Naive thymus-derived CD4-positive, alpha-beta T cell (primary cell): ENCODE data around the gene COL6A2. TPM values are rescaled to one million over a fixed set of nuclear protein-coding genes. Genes with fewer than 3 reads are reported as not detected.
"Not testable (repeated sequence)": the region's sequence is repeated elsewhere in the genome, so short reads cannot be mapped to it uniquely, and the experiment has no call there.

Source experiments
- ATAC-seq: fragments of 150-1000 bp; cut with Tn5 transposase; 2 replicates; pipeline ENCODE4 v1.10.0; 2021; ENCODE audit warnings: mild to moderate bottlenecking, moderate library complexity
- CTCF ChIA-PET: fragments of 350-600 bp; sonication (Branson Sonifier 250); formaldehyde crosslinking; loops from one replicate; lab custom pipeline; 2021; ENCODE audit warnings: antibody characterized with exemption; lab: Charles Lee
- POLR2A ChIA-PET: fragments of 350-600 bp; sonication (Branson Sonifier 250); formaldehyde crosslinking; loops from one replicate; lab custom pipeline; 2021; ENCODE audit warnings: antibody characterized with exemption, inconsistent platforms; lab: Charles Lee
- DNase-seq, 9 donors: peaks; one replicate each; pipeline versions ENCODE4 v3.0.0 to v3.0.0-alpha.2; 2020 to 2022; ENCODE audit warnings: mixed read lengths in 1 of 9
- H3K27ac ChIP-seq: one replicate; pipeline ENCODE4 v1.7.0; 2013; ENCODE audit warnings: mild to moderate bottlenecking, low read depth, low read length, moderate library complexity
- H3K27me3 ChIP-seq, 2 donors: one replicate each; pipeline ENCODE4 v1.7.0; 2013; ENCODE audit warnings: low read length in 2 of 2, mild to moderate bottlenecking in 2 of 2, moderate library complexity in 2 of 2; ENCODE audit not compliant: control insufficient read depth in 2 of 2, insufficient read depth in 2 of 2
- H3K36me3 ChIP-seq, 3 experiments: 1 replicate in 2 of 3; 2 replicates in 1 of 3; pipeline ENCODE4 v1.7.0; 2013; ENCODE audit warnings: low read length in 3 of 3, mild to moderate bottlenecking in 3 of 3, moderate library complexity in 1 of 3; ENCODE audit not compliant: insufficient read depth in 3 of 3, control insufficient read depth in 2 of 3
- H3K4me1 ChIP-seq, 2 donors: one replicate each; pipeline ENCODE4 v1.7.0; 2013; ENCODE audit warnings: low read length in 2 of 2, mild to moderate bottlenecking in 2 of 2, moderate library complexity in 1 of 2; ENCODE audit not compliant: control insufficient read depth in 2 of 2, insufficient read depth in 2 of 2
- H3K4me3 ChIP-seq: 2 replicates; pipeline ENCODE4 v1.7.0; 2013; ENCODE audit warnings: mild to moderate bottlenecking, low read length
- H3K9me3 ChIP-seq, 3 experiments: 1 replicate in 2 of 3; 2 replicates in 1 of 3; pipeline ENCODE4 v1.7.0; 2013; ENCODE audit warnings: low read length in 3 of 3; ENCODE audit not compliant: control insufficient read depth in 2 of 3
- H3K27ac Mint-ChIP-seq, 9 donors: one replicate each; pipeline ENCODE4 v1.8.0; 2020 to 2022; ENCODE audit warnings: mixed read lengths in 9 of 9, mild to moderate bottlenecking in 8 of 9, moderate library complexity in 5 of 9, inconsistent platforms in 2 of 9
- H3K27me3 Mint-ChIP-seq, 5 donors: one replicate each; pipeline ENCODE4 v1.8.0; 2021 to 2022; ENCODE audit warnings: mixed read lengths in 5 of 5, mild to moderate bottlenecking in 1 of 5
- H3K36me3 Mint-ChIP-seq, 5 donors: one replicate each; pipeline ENCODE4 v1.8.0; 2020 to 2022; ENCODE audit warnings: mixed read lengths in 5 of 5, mild to moderate bottlenecking in 3 of 5, inconsistent platforms in 1 of 5
- H3K4me1 Mint-ChIP-seq, 7 donors: one replicate each; pipeline ENCODE4 v1.8.0; 2020 to 2022; ENCODE audit warnings: mixed read lengths in 7 of 7, mild to moderate bottlenecking in 3 of 7, inconsistent platforms in 1 of 7
- H3K4me3 Mint-ChIP-seq, 10 donors: one replicate each; pipeline ENCODE4 v1.8.0; 2020 to 2022; ENCODE audit warnings: mild to moderate bottlenecking in 10 of 10, mixed read lengths in 10 of 10, moderate library complexity in 6 of 10, inconsistent platforms in 2 of 10
- H3K9me3 Mint-ChIP-seq, 11 donors: one replicate each; pipeline ENCODE4 v1.8.0; 2020 to 2022; ENCODE audit warnings: mixed read lengths in 11 of 11, mild to moderate bottlenecking in 4 of 11, inconsistent platforms in 1 of 11, moderate library complexity in 1 of 11
- intact Hi-C, 2 donors: fragments of 100-400 bp; cut with micrococcal nuclease; formaldehyde crosslinking; loops; one replicate each; pipeline ENCODE4 v1.15.1; 2023
- polyA plus RNA-seq, 2 donors: library from polyadenylated mRNA; unstranded; fragments of 300-500 nt; fragmentation: Illumina TruSeq; gene quantifications; one replicate each; pipeline ENCODE4 v1.2.3, GENCODE V29; 2021
- total RNA-seq, 6 experiments: library from RNA in 5 of 6; stranded (reverse) in 5 of 6; gene quantifications; 1 replicate in 5 of 6; 2 replicates in 1 of 6; pipeline ENCODE4 v1.2.3 and lab custom pipeline; 2021 to 2026

The COL6A2 gene
- total and polyA plus RNA-seq, 7 experiments from 2014 or later: 1.7 to 47.7 (median 33.3) TPM

DNA sequence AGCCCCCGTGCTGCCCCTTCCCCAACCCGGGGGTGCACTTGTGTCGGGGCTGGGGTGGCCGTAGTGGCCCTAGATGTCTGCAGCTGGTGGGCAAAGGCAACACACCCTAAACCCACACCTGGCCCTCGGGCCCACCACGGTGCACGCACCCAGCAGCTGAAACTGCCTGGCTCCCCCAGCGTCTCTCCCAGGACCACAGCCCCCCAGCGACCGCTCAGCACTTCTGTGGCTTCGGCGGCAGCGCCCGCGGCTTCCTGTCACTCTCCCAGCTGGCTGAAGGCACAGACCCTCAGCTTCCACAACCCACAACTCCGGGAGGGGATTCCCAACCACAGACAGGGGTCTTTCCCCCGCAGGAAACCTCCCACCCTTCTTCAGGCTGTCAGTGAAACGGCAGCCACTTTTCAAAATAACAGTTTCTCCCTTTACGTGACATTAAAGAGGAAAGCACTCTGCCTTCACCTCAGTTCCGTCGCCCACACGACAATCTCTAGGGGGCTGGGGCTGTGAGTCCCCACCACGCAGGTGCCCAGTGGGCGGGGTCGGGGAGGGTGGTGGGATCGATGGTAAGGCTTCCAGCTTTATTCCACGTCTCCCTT lies 40.7 kb upstream of the COL6A2 start:
- ChIA-PET POLR2A (no interaction called here), CTCF (no interaction called here)
- peaks cover 10 to 39% (median 26%) of the 10 kb centered on the region in 5 donors for H3K27me3 Mint-ChIP-seq
- DNase-seq (peak in 2 of 9 donors; percentile 5 to 7), ATAC-seq (peak; percentile 28)
- Histone ChIP-seq H3K4me1 (peaks cover 7 to 11% of the 10 kb centered on the region in 2 donors), H3K27ac (no peak overlapping the region), H3K36me3 (no peaks in the 10 kb centered on the region), H3K9me3 (peaks cover 0 to 4% (median 0%) of the 10 kb centered on the region in 3 experiments), H3K4me3 (no peak overlapping the region), H3K27me3 (peaks cover 0 to 5% of the 10 kb centered on the region in 2 donors)
- H3K9me3 Mint-ChIP-seq: peaks cover 0 to 16% (median 6%) of the 10 kb centered on the region in 11 donors
- peaks cover 0 to 3% (median 0%) of the 10 kb centered on the region in 5 donors for H3K36me3 Mint-ChIP-seq
- peak overlapping the region in 9 of 10 donors; percentile 30 to 83 (median 72) for H3K4me3 Mint-ChIP-seq
- intact Hi-C loops: no loop called here
- peak overlapping the region in 4 of 9 donors; percentile 13 to 75 (median 43) for H3K27ac Mint-ChIP-seq
- H3K4me1 Mint-ChIP-seq: peaks cover 5 to 20% (median 14%) of the 10 kb centered on the region in 7 donors

DNA sequence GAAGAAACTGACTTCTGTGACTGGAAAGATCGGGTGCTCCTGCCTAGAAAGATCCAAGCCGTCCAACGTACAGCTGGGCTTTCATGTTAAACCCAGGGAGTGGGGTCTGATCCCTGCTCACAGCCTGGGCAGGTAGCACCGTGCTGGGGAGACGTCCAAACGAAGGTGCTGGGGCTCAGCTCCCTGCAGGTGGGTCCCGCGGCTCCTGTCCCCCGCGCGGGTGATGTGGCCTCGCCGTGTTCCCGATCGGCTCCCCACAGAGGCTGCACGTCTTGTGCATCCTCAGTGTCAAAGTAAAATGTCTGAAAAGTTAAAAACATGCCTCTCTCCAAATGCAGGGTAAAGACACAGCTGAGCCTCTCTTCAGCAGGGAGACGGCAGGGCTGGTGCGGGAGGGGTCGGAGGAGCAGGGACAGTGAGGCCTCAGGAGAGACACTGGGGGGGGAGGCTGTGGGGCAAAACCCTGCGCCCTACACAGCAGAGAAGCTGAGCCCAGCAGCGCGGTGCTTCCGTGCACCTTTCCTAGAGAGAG lies 40.1 kb upstream of the COL6A2 start:
- peak in 1 of 9 donors; percentile 3 for DNase-seq
- intact Hi-C loops: no loop called here
- no peak for ATAC-seq
- Histone ChIP-seq H3K27me3 (peaks cover 0 to 5% of the 10 kb centered on the region in 2 donors), H3K4me3 (no peak overlapping the region), H3K4me1 (peaks cover 7 to 11% of the 10 kb centered on the region in 2 donors), H3K27ac (no peak overlapping the region), H3K36me3 (no peaks in the 10 kb centered on the region), H3K9me3 (peaks cover 0 to 4% (median 0%) of the 10 kb centered on the region in 3 experiments)
- Mint-ChIP-seq H3K9me3 (peaks cover 0 to 21% (median 6%) of the 10 kb centered on the region in 11 donors), H3K4me1 (peaks cover 5 to 20% (median 14%) of the 10 kb centered on the region in 7 donors), H3K27me3 (peaks cover 14 to 45% (median 31%) of the 10 kb centered on the region in 5 donors), H3K36me3 (peaks cover 0 to 5% (median 0%) of the 10 kb centered on the region in 5 donors), H3K27ac (peak overlapping the region in 1 of 9 donors; percentile 13), H3K4me3 (peak overlapping the region in 8 of 10 donors; percentile 30 to 75 (median 71))
- CTCF ChIA-PET: no interaction called here
- POLR2A ChIA-PET: no interaction called here

DNA sequence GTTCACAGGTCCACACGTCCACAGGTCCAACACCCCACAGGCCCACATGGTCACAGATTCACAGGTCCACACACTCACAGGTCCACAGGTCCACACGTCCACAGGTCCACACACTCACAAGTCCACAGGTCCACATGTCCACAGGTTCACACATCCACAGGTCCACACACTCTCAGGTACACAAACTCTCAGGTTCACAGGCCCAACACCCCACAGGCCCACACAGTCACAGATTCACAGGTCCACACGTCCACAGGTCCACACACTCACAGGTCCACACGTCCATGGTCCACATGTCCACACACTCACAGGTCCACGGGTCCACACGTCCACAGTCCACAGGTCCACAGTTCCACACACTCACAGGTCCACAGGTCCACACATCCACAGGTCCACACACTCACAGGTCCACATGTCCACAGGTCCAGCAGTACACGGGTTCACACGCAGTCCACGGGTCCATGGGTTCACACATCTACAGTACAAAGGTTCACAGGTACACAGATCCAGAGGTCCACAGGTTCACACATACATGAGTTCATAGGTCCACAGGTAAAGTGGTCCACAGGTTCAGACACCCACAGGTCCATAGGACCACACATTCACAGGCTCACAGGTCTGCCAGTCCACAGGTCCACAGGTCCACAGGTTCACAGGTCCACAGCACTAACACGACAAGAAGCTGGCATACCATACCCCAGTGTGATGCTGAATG lies 39.3 kb upstream of the COL6A2 start:
- intact Hi-C loops: no loop called here
- Mint-ChIP-seq H3K9me3 (peaks cover 0 to 21% (median 6%) of the 10 kb centered on the region in 11 donors), H3K27me3 (peaks cover 14 to 51% (median 36%) of the 10 kb centered on the region in 5 donors), H3K36me3 (peaks cover 0 to 5% (median 0%) of the 10 kb centered on the region in 5 donors), H3K27ac (peak overlapping the region in 3 of 9 donors; percentile 25 to 55 (median 32)), H3K4me1 (peaks cover 5 to 20% (median 14%) of the 10 kb centered on the region in 7 donors), H3K4me3 (peak overlapping the region in 4 of 10 donors; percentile 21 to 72 (median 66))
- DNase-seq (no peak), ATAC-seq (no peak)
- peaks cover 0 to 5% of the 10 kb centered on the region in 2 donors for H3K27me3 ChIP-seq
- H3K4me3 ChIP-seq: no peak overlapping the region
- H3K4me1 ChIP-seq: peaks cover 7 to 11% of the 10 kb centered on the region in 2 donors
- ChIA-PET CTCF (no interaction called here), POLR2A (no interaction called here)
- no peak overlapping the region for H3K27ac ChIP-seq
- H3K9me3 ChIP-seq: peaks cover 0 to 4% (median 0%) of the 10 kb centered on the region in 3 experiments
- H3K36me3 ChIP-seq: no peaks in the 10 kb centered on the region

DNA sequence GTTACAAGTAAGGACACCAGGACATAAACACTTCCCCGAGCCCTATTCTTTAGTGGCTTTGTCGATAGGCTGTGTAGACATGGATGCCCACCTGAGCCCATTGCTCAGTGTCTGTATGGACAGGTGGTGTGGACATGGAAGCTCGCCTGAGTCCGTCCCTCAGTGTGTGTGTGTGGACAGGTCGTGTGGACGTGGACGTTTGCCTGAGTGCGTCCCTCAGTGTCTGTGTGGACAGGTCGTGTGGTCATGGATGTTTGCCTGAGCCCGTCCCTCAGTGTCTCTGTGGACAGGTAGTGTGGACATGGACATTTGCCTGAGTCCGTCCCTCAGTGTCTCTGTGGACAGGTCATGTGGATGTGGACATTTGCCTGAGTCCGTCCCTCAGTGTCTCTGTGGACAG lies 38.7 kb upstream of the COL6A2 start:
- H3K4me1 ChIP-seq: peaks cover 7 to 11% of the 10 kb centered on the region in 2 donors
- Mint-ChIP-seq H3K4me3 (no peak overlapping the region), H3K27ac (peak overlapping the region in 1 of 9 donors; percentile 10), H3K9me3 (peaks cover 0 to 21% (median 6%) of the 10 kb centered on the region in 11 donors), H3K36me3 (peaks cover 0 to 5% (median 0%) of the 10 kb centered on the region in 5 donors), H3K4me1 (peaks cover 5 to 20% (median 14%) of the 10 kb centered on the region in 7 donors), H3K27me3 (peaks cover 14 to 53% (median 37%) of the 10 kb centered on the region in 5 donors)
- no peak overlapping the region for H3K4me3 ChIP-seq
- no peak overlapping the region for H3K27ac ChIP-seq
- ATAC-seq (no peak), DNase-seq (peak in 1 of 9 donors; percentile 2)
- H3K27me3 ChIP-seq: peaks cover 0 to 5% of the 10 kb centered on the region in 2 donors
- peaks cover 0 to 4% (median 0%) of the 10 kb centered on the region in 3 experiments for H3K9me3 ChIP-seq
- intact Hi-C loops: no loop called here
- H3K36me3 ChIP-seq: no peaks in the 10 kb centered on the region
- ChIA-PET CTCF (no interaction called here), POLR2A (no interaction called here)

DNA sequence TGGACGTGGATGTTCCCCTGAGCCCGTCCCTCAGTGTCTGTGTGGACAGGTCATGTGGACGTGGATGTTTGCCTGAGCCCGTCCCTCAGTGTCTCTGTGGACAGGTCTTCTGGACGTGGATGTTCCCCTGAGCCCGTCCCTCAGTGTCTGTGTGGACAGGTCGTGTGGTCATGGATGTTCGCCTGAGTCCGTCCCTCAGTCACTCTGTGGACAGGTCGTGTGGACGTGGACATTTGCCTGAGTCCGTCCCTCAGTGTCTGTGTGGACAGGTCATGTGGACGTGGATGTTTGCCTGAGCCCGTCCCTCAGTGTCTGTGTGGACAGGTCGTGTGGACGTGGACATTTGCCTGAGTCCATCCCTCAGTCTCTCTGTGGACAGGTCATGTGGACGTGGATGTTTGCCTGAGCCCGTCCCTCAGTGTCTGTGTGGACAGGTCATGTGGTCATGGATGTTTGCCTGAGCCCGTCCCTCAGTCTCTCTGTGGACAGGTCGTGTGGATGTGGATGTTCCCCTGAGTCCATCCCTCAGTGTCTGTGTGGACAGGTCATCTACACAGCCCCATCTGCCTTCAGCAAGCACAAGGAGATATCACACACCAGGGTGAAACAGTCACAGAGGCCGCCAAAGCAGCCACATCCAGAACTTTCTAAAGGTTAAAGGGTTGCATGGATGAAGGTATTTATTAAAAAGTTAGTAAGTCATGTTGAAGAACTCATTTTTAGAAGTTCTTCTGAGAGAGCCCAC lies 38.0 kb upstream of the COL6A2 start:
- peaks cover 14 to 56% (median 42%) of the 10 kb centered on the region in 5 donors for H3K27me3 Mint-ChIP-seq
- ATAC-seq, H3K27ac ChIP-seq, H3K27me3 ChIP-seq, POLR2A ChIA-PET, H3K27ac Mint-ChIP-seq, H3K36me3 Mint-ChIP-seq, H3K36me3 ChIP-seq, H3K9me3 ChIP-seq, CTCF ChIA-PET, H3K4me3 Mint-ChIP-seq, H3K4me3 ChIP-seq, intact Hi-C loops: not testable (repeated sequence)
- H3K4me1 Mint-ChIP-seq: peaks cover 5 to 20% (median 14%) of the 10 kb centered on the region in 7 donors
- H3K9me3 Mint-ChIP-seq: peaks cover 0 to 21% (median 6%) of the 10 kb centered on the region in 11 donors
- peak in 1 of 9 donors; percentile 5 for DNase-seq
- peaks cover 7 to 11% of the 10 kb centered on the region in 2 donors for H3K4me1 ChIP-seq

DNA sequence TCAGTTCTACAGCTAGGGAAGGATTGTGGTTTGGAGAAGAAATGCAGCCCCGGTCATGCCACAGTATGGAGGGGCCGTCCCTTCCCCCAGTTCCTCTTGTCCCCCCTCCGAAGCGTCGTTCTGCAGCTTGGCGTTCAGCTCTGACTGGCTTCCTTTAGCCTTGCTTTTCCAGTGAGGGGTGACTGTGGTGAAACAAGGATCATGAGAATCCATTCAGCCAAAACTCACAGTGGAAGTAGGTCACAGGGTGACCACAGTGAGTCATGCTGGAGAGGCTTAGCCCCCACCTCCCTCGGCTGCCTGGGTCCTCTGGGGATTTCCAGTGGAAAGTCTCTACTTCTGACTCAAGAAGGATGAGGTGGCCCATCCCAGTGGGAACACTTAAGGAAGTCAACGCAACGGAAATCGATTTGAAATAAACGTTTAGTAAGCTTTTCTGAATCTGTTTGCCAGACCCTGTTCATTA lies 37.3 kb upstream of the COL6A2 start:
- DNase-seq (peak in 2 of 9 donors; percentile 0 to 34), ATAC-seq (peak; percentile 14)
- Histone ChIP-seq H3K4me3 (no peak overlapping the region), H3K4me1 (peaks cover 7 to 11% of the 10 kb centered on the region in 2 donors), H3K36me3 (no peaks in the 10 kb centered on the region), H3K9me3 (peaks cover 0 to 4% (median 0%) of the 10 kb centered on the region in 3 experiments), H3K27ac (no peak overlapping the region), H3K27me3 (peaks cover 0 to 5% of the 10 kb centered on the region in 2 donors)
- Mint-ChIP-seq H3K4me3 (no peak overlapping the region), H3K27ac (no peak overlapping the region), H3K36me3 (peaks cover 0 to 5% (median 0%) of the 10 kb centered on the region in 5 donors), H3K9me3 (peaks cover 0 to 21% (median 6%) of the 10 kb centered on the region in 11 donors), H3K4me1 (peaks cover 8 to 22% (median 17%) of the 10 kb centered on the region in 7 donors), H3K27me3 (peaks cover 17 to 58% (median 47%) of the 10 kb centered on the region in 5 donors)
- intact Hi-C loops: no loop called here
- POLR2A ChIA-PET: no interaction called here
- CTCF ChIA-PET: no interaction called here
